PC-3 (cell line): Measurements from ENCODE around the gene NKD1. TPM values are rescaled to one million over a fixed set of nuclear protein-coding genes. Genes with fewer than 3 reads are reported as not detected.

Source experiments
- ATAC-seq: fragments of 200-7000 bp; cut with Tn5 transposase; 2 replicates; pipeline ENCODE4 v1.9.1; 2020; ENCODE audit warnings: mild to moderate bottlenecking, moderate library complexity
- BruUV-seq: library from RNA; stranded (reverse); fragments of 400-500 nt; replicated peaks from 2 replicates; lab custom pipeline; 2021; lab: Mats Ljungman, UMichigan
- CTCF ChIA-PET: fragments of 300-600 bp; sonication (Branson Sonifier 250); formaldehyde crosslinking; loops from one replicate; lab custom pipeline; 2022; ENCODE audit warnings: antibody characterized with exemption; lab: Charles Lee
- POLR2A ChIA-PET: fragments of 300-600 bp; sonication (Branson Sonifier 250); formaldehyde crosslinking; loops from one replicate; lab custom pipeline; 2022; ENCODE audit warnings: antibody characterized with exemption; ENCODE audit not compliant: unreplicated experiment; lab: Charles Lee
- DNase-seq: peaks from one replicate; pipeline ENCODE4 v3.0.0-alpha.2; 2015
- H2AFZ ChIP-seq: fragments of 300-600 bp; sonication (generic); 2 replicates; pipeline ENCODE4 v1.6.0; 2016; ENCODE audit warnings: antibody characterized with exemption, low read length
- H3F3A ChIP-seq: fragments of 300-600 bp; sonication (generic); one replicate; pipeline ENCODE4 v1.6.0; 2017; ENCODE audit warnings: antibody characterized with exemption, low read length, control low read depth, mild to moderate bottlenecking; ENCODE audit not compliant: unreplicated experiment
- H3K27ac ChIP-seq: fragments of 300-600 bp; sonication (generic); 2 replicates; pipeline ENCODE4 v1.5.1; 2016; ENCODE audit warnings: mild to moderate bottlenecking, low read length
- H3K27me3 ChIP-seq: fragments of 300-600 bp; sonication (generic); 2 replicates; pipeline ENCODE4 v1.6.1; 2016; ENCODE audit warnings: low read length, mixed read lengths
- H3K36me3 ChIP-seq: fragments of 300-600 bp; sonication (generic); 2 replicates; pipeline ENCODE4 v1.6.1; 2016; ENCODE audit warnings: low read depth, mixed run types, low read length, mixed read lengths
- H3K4me1 ChIP-seq: fragments of 300-600 bp; sonication (generic); 2 replicates; pipeline ENCODE4 v1.5.1; 2016; ENCODE audit warnings: low read length; ENCODE audit not compliant: insufficient read depth
- H3K4me2 ChIP-seq: fragments of 300-600 bp; sonication (generic); 2 replicates; pipeline ENCODE4 v1.6.0; 2016; ENCODE audit warnings: low read length
- H3K4me3 ChIP-seq: fragments of 300-600 bp; sonication (generic); 2 replicates; pipeline ENCODE4 v1.5.1; 2016; ENCODE audit warnings: mild to moderate bottlenecking, low read length, mixed read lengths
- H3K79me2 ChIP-seq: fragments of 300-600 bp; sonication (generic); 2 replicates; pipeline ENCODE4 v1.6.1; 2017; ENCODE audit warnings: low read length, mixed read lengths
- H3K9ac ChIP-seq: fragments of 300-600 bp; sonication (generic); 2 replicates; pipeline ENCODE4 v1.6.0; 2016; ENCODE audit warnings: mild to moderate bottlenecking, low read length
- H3K9me2 ChIP-seq: fragments of 300-600 bp; sonication (generic); replicated peaks from 2 replicates; pipeline ENCODE4 v1.6.1; 2016; ENCODE audit warnings: mixed run types, low read length, mixed read lengths
- H3K9me3 ChIP-seq: fragments of 300-600 bp; sonication (generic); 2 replicates; pipeline ENCODE4 v1.6.1; 2016; ENCODE audit warnings: low read length, mixed read lengths
- H4K20me1 ChIP-seq: fragments of 300-600 bp; sonication (generic); 2 replicates; pipeline ENCODE4 v1.6.1; 2016; ENCODE audit warnings: low read length, mixed read lengths
- CTCF ChIP-seq: fragments of 300-600 bp; sonication (generic); conservative IDR thresholded peaks from 2 replicates; pipeline ENCODE4 v1.5.1; 2017; ENCODE audit warnings: antibody characterized with exemption, low read depth, mild to moderate bottlenecking, low read length
- EZH2 ChIP-seq: fragments of 300-600 bp; sonication (generic); IDR thresholded peaks from one replicate; pipeline ENCODE4 v1.6.1; 2017; ENCODE audit warnings: antibody characterized with exemption, mild to moderate bottlenecking, low read length; ENCODE audit not compliant: unreplicated experiment
- EZH2phosphoT487 ChIP-seq: fragments of 300-600 bp; sonication (generic); IDR thresholded peaks from 2 replicates; pipeline ENCODE4 v1.6.1; 2018; ENCODE audit warnings: mild to moderate bottlenecking, antibody characterized with exemption, low read length, borderline replicate concordance
- intact Hi-C: fragments of 100-400 bp; cut with micrococcal nuclease; formaldehyde crosslinking; loops from 2 replicates; pipeline ENCODE4 v1.9.0; 2023
- total RNA-seq: library from RNA; depleted of rRNA; stranded (reverse); fragments of >200 nt; gene quantifications from 2 replicates; pipeline ENCODE4 v1.2.3, GENCODE V29; 2014

Gene NKD1
- total RNA-seq, 1 experiment from 2014 or later: 0.07 TPM

GRCh38 chr16:50559342-50559741 is 11.1 kb downstream of the NKD1 start:
- H3K9me3 ChIP-seq: no peaks in the 10 kb centered on the region
- H3K36me3 ChIP-seq: no peaks in the 10 kb centered on the region

DNA sequence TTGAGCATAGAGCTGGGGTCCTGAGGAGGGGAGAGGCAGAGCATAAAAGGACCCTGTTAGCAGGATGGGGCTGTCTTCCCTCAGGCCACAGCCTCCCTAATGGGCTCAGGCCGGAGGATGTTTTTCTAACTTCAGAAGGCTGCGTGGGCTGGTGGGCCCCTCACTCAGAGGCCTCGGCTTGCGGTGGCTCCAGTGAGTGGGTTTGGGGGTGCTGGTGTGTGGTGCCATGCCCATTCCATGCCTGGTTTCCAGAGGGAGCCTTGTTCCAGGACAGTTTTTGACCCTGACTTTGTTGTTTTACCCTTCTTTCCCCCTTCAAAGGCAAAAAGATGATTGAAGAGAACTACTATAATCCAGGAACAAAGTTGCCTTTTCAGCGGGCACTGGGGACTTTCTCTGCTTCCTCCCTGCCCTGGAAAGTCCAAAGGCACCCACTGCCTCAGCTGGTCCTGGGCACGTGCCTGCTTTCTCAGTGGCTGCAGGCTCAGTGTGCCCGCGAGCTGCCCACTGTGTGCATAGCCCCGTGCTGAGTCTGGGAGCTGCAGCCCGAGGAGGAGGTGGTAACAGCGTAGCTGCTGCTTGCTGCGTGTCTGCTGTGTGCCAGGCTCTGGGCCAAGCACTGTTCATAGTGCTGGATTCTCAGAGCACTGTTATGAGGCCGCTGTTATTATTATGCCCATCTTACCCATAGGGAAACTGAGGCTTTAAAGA is 11.8 kb downstream of the NKD1 start:
- ATAC-seq (no peak), DNase-seq (no peak)
- Histone ChIP-seq H3K9me3 (no peaks in the 10 kb centered on the region), H3K27me3 (no peaks in the 10 kb centered on the region), H3K4me3 (no peak overlapping the region), H3K27ac (no peak overlapping the region), H3K79me2 (no peaks in the 10 kb centered on the region), H3K9me2 (no peaks in the 10 kb centered on the region), H3K4me2 (no peak overlapping the region), H3F3A (no peaks in the 10 kb centered on the region), H3K36me3 (no peaks in the 10 kb centered on the region), H3K4me1 (no peaks in the 10 kb centered on the region), H2AFZ (no peak overlapping the region), H4K20me1 (no peaks in the 10 kb centered on the region), H3K9ac (no peak overlapping the region)
- no TSS peak for BruUV-seq
- ChIA-PET CTCF (no interaction called here), POLR2A (no interaction called here)
- no peak for TF ChIP-seq CTCF
- TF ChIP-seq EZH2phosphoT487: no peak
- TF ChIP-seq EZH2: no peak
- intact Hi-C loops: no loop called here

More at GRCh38 chr16:50559342-50559741, 11.1 kb downstream of the NKD1 start:
- H3K4me2 ChIP-seq: no peak overlapping the region
- H3F3A ChIP-seq: no peaks in the 10 kb centered on the region
- H3K9me2 ChIP-seq: no peaks in the 10 kb centered on the region
- H3K27me3 ChIP-seq: no peaks in the 10 kb centered on the region
- no peaks in the 10 kb centered on the region for H3K79me2 ChIP-seq
- DNase-seq: no peak
- H3K9ac ChIP-seq: no peak overlapping the region
- ChIA-PET CTCF (no interaction called here), POLR2A (no interaction called here)
- intact Hi-C loops: no loop called here
- no peak overlapping the region for H3K27ac ChIP-seq
- ATAC-seq: no peak
- TF ChIP-seq EZH2phosphoT487: no peak
- no peak for TF ChIP-seq EZH2
- TF ChIP-seq CTCF: no peak
- no peak overlapping the region for H2AFZ ChIP-seq
- H3K4me3 ChIP-seq: no peak overlapping the region
- BruUV-seq: no TSS peak
- H4K20me1 ChIP-seq: no peaks in the 10 kb centered on the region
- H3K4me1 ChIP-seq: no peaks in the 10 kb centered on the region
